SU-DHL-6 (cell line): ENCODE data around the gene PPP1R14C.

Experiments used
- CTCF ChIP-seq: fragments of 200-600 bp; sonication (generic); IDR thresholded peaks from one replicate; pipeline ENCODE4 v1.5.1; 2017; ENCODE audit warnings: antibody characterized with exemption, mild to moderate bottlenecking, low read length, moderate library complexity; ENCODE audit not compliant: insufficient read depth, poor library complexity, severe bottlenecking
- EZH2phosphoT487 ChIP-seq: fragments of 200-600 bp; sonication (generic), shearing (Covaris generic); conservative IDR thresholded peaks from 2 replicates; pipeline ENCODE4 v1.6.1; 2018; ENCODE audit warnings: mild to moderate bottlenecking, antibody characterized with exemption, low read length, moderate library complexity, mixed read lengths

GRCh38 chr6:150247803-150248202 lies 105.0 kb downstream of the PPP1R14C start:
- TF ChIP-seq CTCF, result no peak
- TF ChIP-seq EZH2phosphoT487, result no peak
